IPS-NIHi11 (cell line): ENCODE measurements around the gene HCAR1.
A peak's percentile ranks its signal among the peaks of the same experiment; 100 is the strongest.
"Not testable (repeated sequence)": the region's sequence is repeated elsewhere in the genome, so short reads cannot be mapped to it uniquely, and the experiment has no call there.

Experiments used
- DNase-seq: peaks from one replicate; pipeline ENCODE4 v3.0.0; 2012; ENCODE audit warnings: mixed read lengths, low spot score

HCAR1 gene, protein sequence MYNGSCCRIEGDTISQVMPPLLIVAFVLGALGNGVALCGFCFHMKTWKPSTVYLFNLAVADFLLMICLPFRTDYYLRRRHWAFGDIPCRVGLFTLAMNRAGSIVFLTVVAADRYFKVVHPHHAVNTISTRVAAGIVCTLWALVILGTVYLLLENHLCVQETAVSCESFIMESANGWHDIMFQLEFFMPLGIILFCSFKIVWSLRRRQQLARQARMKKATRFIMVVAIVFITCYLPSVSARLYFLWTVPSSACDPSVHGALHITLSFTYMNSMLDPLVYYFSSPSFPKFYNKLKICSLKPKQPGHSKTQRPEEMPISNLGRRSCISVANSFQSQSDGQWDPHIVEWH

DNA sequence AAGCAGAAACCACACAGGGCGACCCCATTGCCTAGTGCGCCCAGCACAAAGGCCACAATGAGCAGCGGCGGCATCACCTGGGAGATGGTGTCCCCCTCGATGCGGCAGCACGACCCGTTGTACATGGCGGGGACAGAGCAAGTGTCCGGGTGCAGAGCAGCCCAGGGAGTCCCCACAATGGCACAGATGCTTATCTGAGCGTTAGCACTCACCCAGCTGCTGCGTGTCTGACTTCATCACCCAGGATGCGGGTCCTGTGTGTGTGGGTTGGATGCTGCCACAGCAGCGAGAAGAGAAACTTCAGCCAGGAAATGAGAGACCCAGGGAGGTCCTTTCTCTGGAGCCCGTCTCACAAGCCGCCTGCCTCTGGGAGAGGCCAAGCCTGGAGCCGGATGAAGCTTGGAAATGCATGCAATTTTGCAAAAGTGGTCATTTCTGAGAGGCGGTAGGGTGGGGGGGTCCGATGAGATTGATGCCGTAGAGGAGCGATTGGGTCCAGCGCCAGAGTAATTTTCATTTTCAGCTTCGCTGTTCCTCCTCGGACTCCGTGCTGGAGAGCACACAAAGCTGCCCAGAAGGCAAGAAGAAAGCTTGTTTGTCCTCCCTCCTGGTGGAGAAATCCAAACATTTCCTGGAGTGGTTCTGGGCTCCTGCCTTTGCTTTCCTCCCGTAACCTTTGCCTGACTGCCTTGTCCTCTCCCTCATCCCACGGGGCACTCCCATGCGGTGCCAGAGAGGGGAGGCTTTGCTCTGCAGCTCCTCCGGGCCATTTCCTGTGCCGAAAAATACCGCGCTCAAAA lies at the start of gene HCAR1:
HCAR1 (minus strand) TSS at position 630 of the 800 bp plus-strand sequence; CDS start at position 125, 505 bp downstream.
- DNase-seq = no peak

GRCh38 chr12:122757568-122757967 lies 26.9 kb upstream of the HCAR1 start:
- DNase-seq = no peak

- no peak for DNase-seq
Observed at GRCh38 chr12:122754790-122755189, 24.1 kb upstream of the HCAR1 start.

DNA sequence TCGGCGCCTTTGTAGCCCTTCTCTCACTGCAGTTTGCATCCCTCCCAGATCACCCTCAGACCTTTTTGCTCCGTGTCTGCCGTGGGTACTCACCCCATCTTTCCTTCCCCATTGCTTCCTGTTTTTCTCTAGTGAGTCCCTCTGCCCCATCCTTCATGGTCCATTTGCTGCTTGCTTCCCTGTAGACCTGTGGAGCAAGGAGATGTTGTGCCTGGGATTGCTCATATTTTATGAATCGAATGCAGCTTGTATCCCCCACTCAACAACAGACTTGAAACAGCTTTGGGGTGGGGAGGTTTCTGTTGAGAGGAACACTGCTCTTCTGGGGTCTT lies 22.6 kb upstream of the HCAR1 start:
- DNase-seq = no peak

GRCh38 chr12:122752464-122753318 lies 22.0 kb upstream of the HCAR1 start, which contains the start of gene DENR:
TSS of gene DENR (plus strand) at chr12:122752824. CDS start at chr12:122753702, 878 bp downstream.
- peak; percentile 97 for DNase-seq

DNA sequence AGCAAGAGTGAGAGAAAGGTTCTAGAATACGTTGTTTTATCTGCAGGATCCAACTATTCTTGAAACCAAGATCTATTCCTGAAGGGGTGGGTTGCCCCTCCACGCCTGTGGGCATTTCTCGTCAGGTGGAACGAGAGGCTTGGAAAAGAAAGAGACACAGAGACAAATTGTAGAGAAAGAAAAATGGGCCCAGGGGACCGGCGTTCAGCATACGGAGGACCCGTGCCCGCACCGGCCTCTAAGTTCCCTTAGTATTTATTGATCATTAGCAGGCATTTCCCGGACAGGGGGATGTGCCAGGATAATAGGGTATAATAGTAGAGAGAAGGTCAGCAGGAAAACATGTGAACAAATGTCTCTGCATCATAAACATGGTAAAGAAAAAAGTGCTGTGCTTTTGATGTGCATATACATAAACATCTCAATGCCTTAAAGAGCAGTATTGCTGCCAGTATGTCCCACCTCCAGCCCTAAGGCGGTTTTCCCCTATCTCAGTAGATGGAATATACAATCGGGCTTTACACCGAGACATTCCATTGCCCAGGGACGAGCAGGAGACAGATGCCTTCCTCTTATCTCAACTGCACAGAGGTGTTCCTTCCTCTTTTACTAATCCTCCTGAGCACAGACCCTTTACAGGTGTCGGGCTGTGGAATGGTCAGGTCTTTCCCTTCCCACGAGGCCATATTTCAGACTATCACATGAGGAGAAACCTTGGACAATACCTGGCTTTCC lies 20.3 kb upstream of the HCAR1 start:
- not testable (repeated sequence) for DNase-seq

DNA sequence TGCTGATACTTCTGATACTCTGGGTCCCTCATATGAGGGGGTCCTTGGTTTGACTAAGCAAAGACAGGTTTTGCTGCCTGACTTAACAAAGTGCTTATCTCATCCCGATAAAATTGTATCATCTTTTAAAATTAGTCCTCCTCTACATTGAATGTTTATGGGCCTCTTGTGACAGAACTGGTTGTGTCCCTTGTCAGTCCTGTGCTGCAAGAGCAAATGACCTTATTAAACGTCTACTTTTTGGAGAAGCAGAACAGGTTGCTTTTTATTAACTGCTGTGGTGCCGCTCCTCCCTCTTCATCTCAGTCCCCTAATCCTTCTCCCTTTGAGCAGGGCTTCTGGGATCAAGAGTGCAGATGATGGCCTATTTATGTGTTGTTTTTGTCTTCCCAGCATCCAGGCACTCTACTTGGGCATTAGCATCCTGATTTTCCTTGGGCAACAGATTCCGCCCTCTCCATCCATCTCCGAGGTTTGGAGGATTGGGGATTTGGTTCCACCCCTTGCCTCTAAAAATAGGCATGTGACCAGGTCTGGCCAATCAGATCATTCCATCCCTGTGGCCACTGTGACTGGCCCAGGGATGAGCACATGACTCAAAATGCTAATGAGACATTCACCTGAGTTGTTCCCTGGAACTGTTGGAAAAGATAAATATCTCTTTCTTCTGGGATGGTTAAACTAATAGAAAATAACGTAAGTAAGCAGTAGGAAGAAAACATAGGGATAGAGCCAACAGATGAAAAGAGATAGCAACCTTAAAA lies 19.1 kb upstream of the HCAR1 start:
- peak; percentile 67 for DNase-seq

DNA sequence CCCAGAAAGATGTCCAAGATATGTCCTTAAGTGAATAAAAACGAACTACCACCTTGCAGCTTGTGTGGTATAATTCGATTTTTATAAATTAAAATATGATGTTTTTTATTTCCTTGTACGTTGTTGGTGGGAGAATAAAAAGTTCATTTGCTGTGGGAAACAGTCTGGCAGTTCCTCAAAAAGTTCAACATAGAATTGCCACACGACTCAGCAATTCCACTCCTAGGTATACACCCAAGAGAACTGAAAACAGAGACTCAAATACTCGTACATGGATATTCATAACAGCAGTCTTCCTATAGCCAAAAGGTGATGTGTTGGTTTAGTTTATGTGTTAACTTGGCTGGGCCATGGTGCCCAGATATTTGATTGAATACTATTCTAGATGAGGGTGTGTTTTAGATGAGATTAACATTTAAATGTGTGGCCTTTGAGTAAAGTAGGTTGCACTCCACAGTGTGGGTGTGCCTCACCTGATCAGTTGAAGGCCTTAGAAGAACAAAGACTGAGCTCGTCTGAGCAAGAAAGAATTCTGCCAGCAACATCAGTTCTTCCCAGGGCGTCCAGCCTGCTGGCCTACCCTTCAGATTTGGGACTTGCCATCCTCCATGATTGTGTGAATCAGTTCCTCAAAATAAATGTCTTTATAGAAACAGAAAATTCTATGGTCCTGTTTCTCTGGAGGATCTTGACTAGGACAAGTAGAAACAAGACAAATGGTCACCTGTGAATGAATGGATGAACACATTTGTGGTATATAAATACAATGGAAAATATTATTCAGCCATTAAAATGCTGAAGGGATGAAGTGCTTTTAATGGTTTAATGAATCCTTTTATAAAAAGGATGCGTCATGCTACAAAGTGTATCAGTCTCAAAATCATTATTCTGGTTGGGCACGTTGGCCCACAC lies 16.8 kb upstream of the HCAR1 start:
- DNase-seq = no peak

DNA sequence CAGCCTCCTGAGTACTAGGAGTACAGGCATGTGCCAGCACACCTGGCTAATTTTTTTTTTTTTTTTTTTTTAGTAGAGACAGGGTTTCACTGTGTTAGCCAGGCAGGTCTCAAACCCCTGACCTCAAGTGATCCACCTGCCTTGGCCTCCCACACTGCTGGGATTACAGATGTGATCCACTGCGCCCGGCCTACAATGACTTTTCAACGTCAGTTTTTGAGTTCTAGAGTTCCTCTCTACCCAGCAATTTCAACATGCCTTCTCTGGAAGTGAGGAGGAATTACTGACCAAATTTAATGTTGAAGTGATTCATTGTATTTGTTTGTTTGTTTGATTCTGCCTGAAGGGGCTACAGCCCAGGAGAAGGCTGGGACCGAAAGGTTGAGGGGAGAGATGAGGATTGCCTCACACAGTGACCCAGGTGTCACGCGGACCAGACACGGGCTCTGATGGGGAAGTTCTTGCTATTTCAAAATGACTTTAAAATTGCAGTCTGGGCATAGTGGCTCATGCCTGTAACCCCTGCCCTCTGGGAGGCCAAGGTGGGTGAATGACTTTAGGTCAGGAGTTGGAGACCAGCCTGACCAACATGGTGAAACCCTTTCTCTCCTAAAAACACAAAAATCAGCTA lies 13.4 kb upstream of the HCAR1 start:
- DNase-seq = no peak

DNA sequence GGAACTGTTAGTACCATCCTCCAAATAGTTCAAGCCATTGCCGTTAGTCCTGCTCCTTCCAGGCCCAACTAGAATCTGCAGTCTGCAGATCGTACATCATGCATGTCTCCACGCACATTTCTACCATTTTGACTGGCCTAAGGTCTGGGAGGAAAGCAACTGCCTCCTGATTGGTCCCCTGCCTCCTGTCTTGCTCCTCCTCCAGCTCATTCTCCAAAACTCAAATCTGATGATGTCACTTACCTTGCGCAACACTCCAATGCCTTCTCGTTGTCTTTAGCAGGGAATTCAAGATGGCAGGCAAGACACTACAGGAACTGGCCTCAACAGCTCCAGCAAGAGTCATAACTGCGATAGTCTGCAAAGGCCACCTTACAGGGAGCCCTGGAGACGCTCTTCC lies 9.7 kb upstream of the HCAR1 start:
- DNase-seq = no peak

- DNase-seq = no peak
Observed at GRCh38 chr12:122738571-122738970, 7.9 kb upstream of the HCAR1 start.

- DNase-seq = no peak
Observed at GRCh38 chr12:122732611-122733010, 2.0 kb upstream of the HCAR1 start.

DNA sequence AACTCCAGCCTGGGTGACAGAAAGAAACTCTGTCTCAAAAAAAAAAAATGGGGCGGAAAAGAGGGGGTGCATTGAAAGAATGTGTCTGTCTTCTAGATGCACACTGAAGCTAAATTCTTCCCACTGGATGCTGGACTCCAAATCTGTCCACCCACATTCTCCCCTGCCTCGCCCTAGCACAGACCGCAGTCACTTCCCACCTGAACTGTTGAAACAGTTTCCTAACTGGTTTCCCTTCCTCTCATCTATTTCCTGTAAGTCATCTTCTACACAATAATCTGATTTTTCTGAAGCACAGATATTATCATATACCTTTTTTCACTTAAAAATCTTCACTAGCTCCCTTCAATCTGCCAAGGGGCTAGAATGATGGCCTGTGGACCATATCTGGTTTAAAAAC lies 1.5 kb upstream of the HCAR1 start:
- DNase-seq = no peak

- no peak for DNase-seq
Observed at GRCh38 chr12:122729583-122730214, 945 bp downstream of the HCAR1 start.

GRCh38 chr12:122726080-122726558 lies 4.5 kb downstream of the HCAR1 start:
- DNase-seq = peak; percentile 30

GRCh38 chr12:122725452-122726079 lies 5.1 kb downstream of the HCAR1 start:
- DNase-seq = no peak

GRCh38 chr12:122724641-122725243 lies 5.9 kb downstream of the HCAR1 start:
- no peak for DNase-seq

DNA sequence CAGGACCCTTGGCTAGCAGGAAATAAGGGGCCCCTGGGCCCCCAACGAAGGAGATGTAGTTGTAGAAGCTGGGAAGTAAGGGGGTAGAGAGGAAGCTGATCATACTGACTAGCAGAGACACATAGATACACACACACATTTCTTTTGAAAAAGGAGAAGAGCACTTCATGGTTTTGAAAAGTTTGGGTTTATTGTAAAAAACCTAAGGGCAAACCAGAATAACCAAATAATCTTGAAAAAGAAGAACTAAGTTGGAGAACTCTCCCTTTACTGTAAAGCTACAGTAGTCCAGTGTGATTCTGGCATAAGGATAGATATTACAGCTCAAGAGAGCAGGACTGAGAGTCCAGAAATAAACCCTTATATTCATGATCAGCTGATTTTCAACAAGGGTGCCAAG lies 8.3 kb downstream of the HCAR1 start:
- DNase-seq = no peak
